PC-3 (cell line): ENCODE results near the gene EARS2. TPM values are rescaled to one million over a fixed set of nuclear protein-coding genes. Genes with fewer than 3 reads are reported as not detected.

Source experiments
- ATAC-seq: fragments of 200-7000 bp; cut with Tn5 transposase; 2 replicates; pipeline ENCODE4 v1.9.1; 2020; ENCODE audit warnings: mild to moderate bottlenecking, moderate library complexity
- BruUV-seq: library from RNA; stranded (reverse); fragments of 400-500 nt; replicated peaks from 2 replicates; lab custom pipeline; 2021; lab: Mats Ljungman, UMichigan
- CTCF ChIA-PET: fragments of 300-600 bp; sonication (Branson Sonifier 250); formaldehyde crosslinking; loops from one replicate; lab custom pipeline; 2022; ENCODE audit warnings: antibody characterized with exemption; lab: Charles Lee
- POLR2A ChIA-PET: fragments of 300-600 bp; sonication (Branson Sonifier 250); formaldehyde crosslinking; loops from one replicate; lab custom pipeline; 2022; ENCODE audit warnings: antibody characterized with exemption; ENCODE audit not compliant: unreplicated experiment; lab: Charles Lee
- DNase-seq: peaks from one replicate; pipeline ENCODE4 v3.0.0-alpha.2; 2015
- H2AFZ ChIP-seq: fragments of 300-600 bp; sonication (generic); 2 replicates; pipeline ENCODE4 v1.6.0; 2016; ENCODE audit warnings: antibody characterized with exemption, low read length
- H3F3A ChIP-seq: fragments of 300-600 bp; sonication (generic); one replicate; pipeline ENCODE4 v1.6.0; 2017; ENCODE audit warnings: antibody characterized with exemption, low read length, control low read depth, mild to moderate bottlenecking; ENCODE audit not compliant: unreplicated experiment
- H3K27ac ChIP-seq: fragments of 300-600 bp; sonication (generic); 2 replicates; pipeline ENCODE4 v1.5.1; 2016; ENCODE audit warnings: mild to moderate bottlenecking, low read length
- H3K27me3 ChIP-seq: fragments of 300-600 bp; sonication (generic); 2 replicates; pipeline ENCODE4 v1.6.1; 2016; ENCODE audit warnings: low read length, mixed read lengths
- H3K36me3 ChIP-seq: fragments of 300-600 bp; sonication (generic); 2 replicates; pipeline ENCODE4 v1.6.1; 2016; ENCODE audit warnings: low read depth, mixed run types, low read length, mixed read lengths
- H3K4me1 ChIP-seq: fragments of 300-600 bp; sonication (generic); 2 replicates; pipeline ENCODE4 v1.5.1; 2016; ENCODE audit warnings: low read length; ENCODE audit not compliant: insufficient read depth
- H3K4me2 ChIP-seq: fragments of 300-600 bp; sonication (generic); 2 replicates; pipeline ENCODE4 v1.6.0; 2016; ENCODE audit warnings: low read length
- H3K4me3 ChIP-seq: fragments of 300-600 bp; sonication (generic); 2 replicates; pipeline ENCODE4 v1.5.1; 2016; ENCODE audit warnings: mild to moderate bottlenecking, low read length, mixed read lengths
- H3K79me2 ChIP-seq: fragments of 300-600 bp; sonication (generic); 2 replicates; pipeline ENCODE4 v1.6.1; 2017; ENCODE audit warnings: low read length, mixed read lengths
- H3K9ac ChIP-seq: fragments of 300-600 bp; sonication (generic); 2 replicates; pipeline ENCODE4 v1.6.0; 2016; ENCODE audit warnings: mild to moderate bottlenecking, low read length
- H3K9me2 ChIP-seq: fragments of 300-600 bp; sonication (generic); replicated peaks from 2 replicates; pipeline ENCODE4 v1.6.1; 2016; ENCODE audit warnings: mixed run types, low read length, mixed read lengths
- H3K9me3 ChIP-seq: fragments of 300-600 bp; sonication (generic); 2 replicates; pipeline ENCODE4 v1.6.1; 2016; ENCODE audit warnings: low read length, mixed read lengths
- H4K20me1 ChIP-seq: fragments of 300-600 bp; sonication (generic); 2 replicates; pipeline ENCODE4 v1.6.1; 2016; ENCODE audit warnings: low read length, mixed read lengths
- EZH2 ChIP-seq: fragments of 300-600 bp; sonication (generic); IDR thresholded peaks from one replicate; pipeline ENCODE4 v1.6.1; 2017; ENCODE audit warnings: antibody characterized with exemption, mild to moderate bottlenecking, low read length; ENCODE audit not compliant: unreplicated experiment
- EZH2phosphoT487 ChIP-seq: fragments of 300-600 bp; sonication (generic); IDR thresholded peaks from 2 replicates; pipeline ENCODE4 v1.6.1; 2018; ENCODE audit warnings: mild to moderate bottlenecking, antibody characterized with exemption, low read length, borderline replicate concordance
- intact Hi-C: fragments of 100-400 bp; cut with micrococcal nuclease; formaldehyde crosslinking; loops from 2 replicates; pipeline ENCODE4 v1.9.0; 2023
- total RNA-seq: library from RNA; depleted of rRNA; stranded (reverse); fragments of >200 nt; gene quantifications from 2 replicates; pipeline ENCODE4 v1.2.3, GENCODE V29; 2014
- TF ChIP-seq, protein P1 (sequence below): fragments of 300-600 bp; sonication (generic); conservative IDR thresholded peaks from 2 replicates; pipeline ENCODE4 v1.5.1; 2017; ENCODE audit warnings: antibody characterized with exemption, low read depth, mild to moderate bottlenecking, low read length

EARS2 gene
- total RNA-seq, 1 experiment from 2014 or later = 23.7 TPM

DNA sequence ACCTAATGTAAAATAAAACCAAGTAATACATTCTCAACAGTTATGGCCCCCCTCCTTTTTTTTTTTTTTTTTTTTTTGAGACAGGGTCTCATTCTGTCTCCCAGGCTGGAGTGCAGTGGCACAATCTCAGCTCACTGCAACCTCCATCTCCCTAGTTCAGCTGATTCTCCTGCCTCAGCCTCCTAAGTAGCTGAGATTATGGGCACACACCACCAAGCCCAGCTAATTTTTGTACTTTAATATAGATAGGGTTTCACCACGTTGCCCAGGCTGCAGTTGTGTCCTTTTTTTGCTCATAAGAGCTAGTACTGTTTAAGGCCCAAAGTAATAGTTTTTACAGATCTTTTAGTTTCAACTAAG, 18.3 kb downstream of the EARS2 start:
- TF ChIP-seq, protein P1, sequence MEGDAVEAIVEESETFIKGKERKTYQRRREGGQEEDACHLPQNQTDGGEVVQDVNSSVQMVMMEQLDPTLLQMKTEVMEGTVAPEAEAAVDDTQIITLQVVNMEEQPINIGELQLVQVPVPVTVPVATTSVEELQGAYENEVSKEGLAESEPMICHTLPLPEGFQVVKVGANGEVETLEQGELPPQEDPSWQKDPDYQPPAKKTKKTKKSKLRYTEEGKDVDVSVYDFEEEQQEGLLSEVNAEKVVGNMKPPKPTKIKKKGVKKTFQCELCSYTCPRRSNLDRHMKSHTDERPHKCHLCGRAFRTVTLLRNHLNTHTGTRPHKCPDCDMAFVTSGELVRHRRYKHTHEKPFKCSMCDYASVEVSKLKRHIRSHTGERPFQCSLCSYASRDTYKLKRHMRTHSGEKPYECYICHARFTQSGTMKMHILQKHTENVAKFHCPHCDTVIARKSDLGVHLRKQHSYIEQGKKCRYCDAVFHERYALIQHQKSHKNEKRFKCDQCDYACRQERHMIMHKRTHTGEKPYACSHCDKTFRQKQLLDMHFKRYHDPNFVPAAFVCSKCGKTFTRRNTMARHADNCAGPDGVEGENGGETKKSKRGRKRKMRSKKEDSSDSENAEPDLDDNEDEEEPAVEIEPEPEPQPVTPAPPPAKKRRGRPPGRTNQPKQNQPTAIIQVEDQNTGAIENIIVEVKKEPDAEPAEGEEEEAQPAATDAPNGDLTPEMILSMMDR = no peak
- TF ChIP-seq EZH2 (no peak), EZH2phosphoT487 (no peak)
- BruUV-seq = no TSS peak
- H3K9me3 ChIP-seq = no peaks in the 10 kb centered on the region
- H3K27ac ChIP-seq = peak overlapping the region; percentile 72
- no peaks in the 10 kb centered on the region for H3K27me3 ChIP-seq
- ChIA-PET POLR2A (no interaction called here), CTCF (no interaction called here)
- H3K4me2 ChIP-seq = peak overlapping the region; percentile 43
- H4K20me1 ChIP-seq = no peaks in the 10 kb centered on the region
- H3K4me1 ChIP-seq = peaks cover 24% of the 10 kb centered on the region
- no peaks in the 10 kb centered on the region for H3K9me2 ChIP-seq
- H2AFZ ChIP-seq = no peak overlapping the region
- ATAC-seq (no peak), DNase-seq (no peak)
- no peaks in the 10 kb centered on the region for H3F3A ChIP-seq
- H3K36me3 ChIP-seq = 0 out of 2 replicates have a peak, but pooled peaks cover 6% of the 10 kb centered on the region
- intact Hi-C loops = no loop called here
- H3K4me3 ChIP-seq = no peak overlapping the region
- H3K79me2 ChIP-seq = no peaks in the 10 kb centered on the region
- H3K9ac ChIP-seq = no peak overlapping the region

DNA sequence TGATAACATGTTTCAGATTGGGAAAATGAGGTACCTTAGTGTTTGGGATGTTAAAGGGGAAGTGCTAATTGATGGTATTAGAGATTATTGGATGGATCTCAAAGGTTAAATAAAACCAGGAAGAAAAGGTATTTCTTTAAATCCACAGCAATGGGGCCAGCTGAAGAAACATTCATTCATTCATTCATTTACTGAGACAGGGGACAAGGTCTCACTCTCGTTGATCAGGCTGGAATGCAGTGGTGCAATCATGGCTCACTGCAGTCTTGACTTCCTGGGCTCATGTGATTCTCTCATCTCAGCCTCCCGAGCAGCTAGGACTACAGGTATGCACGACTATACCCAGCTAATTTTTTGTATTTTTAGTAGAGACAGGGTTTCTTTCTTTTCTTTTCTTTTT, 19.8 kb downstream of the EARS2 start:
- Histone ChIP-seq H3K27me3 (no peaks in the 10 kb centered on the region), H4K20me1 (no peaks in the 10 kb centered on the region), H3K9me2 (no peaks in the 10 kb centered on the region), H3K4me1 (peaks cover 24% of the 10 kb centered on the region), H3K4me2 (no peak overlapping the region), H3F3A (no peaks in the 10 kb centered on the region), H3K79me2 (no peaks in the 10 kb centered on the region), H3K27ac (no peak overlapping the region), H3K9me3 (no peaks in the 10 kb centered on the region), H2AFZ (no peak overlapping the region), H3K4me3 (no peak overlapping the region), H3K9ac (no peak overlapping the region), H3K36me3 (0 out of 2 replicates have a peak, but pooled peaks cover 6% of the 10 kb centered on the region)
- intact Hi-C loops = no loop called here
- ChIA-PET POLR2A (no interaction called here), CTCF (no interaction called here)
- BruUV-seq = no TSS peak
- TF ChIP-seq, protein P1 = no peak
- TF ChIP-seq EZH2 (no peak), EZH2phosphoT487 (no peak)
- ATAC-seq (no peak), DNase-seq (no peak)

DNA sequence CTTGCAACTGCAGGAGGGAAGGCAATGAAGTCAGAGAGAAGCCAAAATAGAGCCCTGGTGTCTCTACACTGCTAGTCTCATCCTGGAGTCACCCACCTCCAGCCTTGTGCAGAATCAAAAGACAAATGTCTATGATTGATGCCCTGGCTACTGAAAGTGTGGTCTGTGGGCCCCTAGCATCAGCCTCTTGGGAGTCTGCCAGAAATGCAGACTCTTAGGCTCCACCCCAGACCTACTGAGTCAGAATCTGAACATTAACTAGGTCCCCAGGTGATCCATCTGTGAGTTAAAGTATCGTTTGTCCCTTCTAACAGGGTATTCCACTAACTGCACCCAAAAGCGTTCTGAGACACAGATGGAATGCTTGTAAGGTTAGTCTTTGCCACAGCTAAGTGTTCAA, 21.2 kb downstream of the EARS2 start:
- ChIA-PET POLR2A (no interaction called here), CTCF (no interaction called here)
- DNase-seq = no peak
- no peaks in the 10 kb centered on the region for H4K20me1 ChIP-seq
- H3K9ac ChIP-seq = no peak overlapping the region
- TF ChIP-seq EZH2 (no peak), EZH2phosphoT487 (no peak)
- TF ChIP-seq, protein P1 = no peak
- 0 out of 2 replicates have a peak, but pooled peaks cover 6% of the 10 kb centered on the region for H3K36me3 ChIP-seq
- ATAC-seq = no peak
- H3K4me1 ChIP-seq = peaks cover 24% of the 10 kb centered on the region
- intact Hi-C loops = no loop called here
- no peak overlapping the region for H3K4me3 ChIP-seq
- no peaks in the 10 kb centered on the region for H3F3A ChIP-seq
- no peaks in the 10 kb centered on the region for H3K79me2 ChIP-seq
- no TSS peak for BruUV-seq
- H3K9me2 ChIP-seq = no peaks in the 10 kb centered on the region
- no peak overlapping the region for H2AFZ ChIP-seq
- H3K9me3 ChIP-seq = no peaks in the 10 kb centered on the region
- H3K4me2 ChIP-seq = no peak overlapping the region
- no peaks in the 10 kb centered on the region for H3K27me3 ChIP-seq
- H3K27ac ChIP-seq = no peak overlapping the region
